ENCODE data around the gene PTPRN2.
"Not testable (repeated sequence)": the region's sequence is repeated elsewhere in the genome, so short reads cannot be mapped to it uniquely, and the experiment has no call there.

PTPRN2 gene

GRCh38 chr7:157563467-157564135 is 1024.0 kb downstream of the PTPRN2 start:
- not testable (repeated sequence) for DNase-seq

GRCh38 chr7:157562522-157563398 is 1024.9 kb downstream of the PTPRN2 start:
- DNase-seq; in situ Hi-C loops (cut with HindIII; ENCODE audit: low pct_ligation_motif_present, low pct_unique_long_range_greater_than_20kb, low sequenced_read_pairs): not testable (repeated sequence)

More at GRCh38 chr7:157563467-157564135, 1024.0 kb downstream of the PTPRN2 start:
- in situ Hi-C loops (cut with HindIII; ENCODE audit: low pct_ligation_motif_present, low pct_unique_long_range_greater_than_20kb, low sequenced_read_pairs), result not testable (repeated sequence)

- in situ Hi-C loops (cut with HindIII; ENCODE audit: low pct_ligation_motif_present, low pct_unique_long_range_greater_than_20kb, low sequenced_read_pairs), result no loop called here
These were observed 1025.7 kb downstream of the PTPRN2 start for GRCh38 chr7:157561816-157562410.

GRCh38 chr7:157561523-157561785 is 1026.2 kb downstream of the PTPRN2 start:
- DNase-seq, result no peak
- in situ Hi-C loops (cut with HindIII; ENCODE audit: low pct_ligation_motif_present, low pct_unique_long_range_greater_than_20kb, low sequenced_read_pairs), result no loop called here

More at GRCh38 chr7:157561816-157562410, 1025.7 kb downstream of the PTPRN2 start:
- no peak for DNase-seq

- DNase-seq, result no peak
- in situ Hi-C loops (cut with HindIII; ENCODE audit: low pct_ligation_motif_present, low pct_unique_long_range_greater_than_20kb, low sequenced_read_pairs), result no loop called here
These were observed 1026.7 kb downstream of the PTPRN2 start for GRCh38 chr7:157560710-157561522.

- in situ Hi-C loops (cut with HindIII; ENCODE audit: low pct_ligation_motif_present, low pct_unique_long_range_greater_than_20kb, low sequenced_read_pairs), result no loop called here
- DNase-seq, result no peak
These were observed 1027.4 kb downstream of the PTPRN2 start for GRCh38 chr7:157560258-157560654.

- in situ Hi-C loops (cut with HindIII; ENCODE audit: low pct_ligation_motif_present, low pct_unique_long_range_greater_than_20kb, low sequenced_read_pairs), result loop anchor here (10.0 kb wide), 1 partner anchor 65 kb away; no protein-coding TSS in a partner anchor
- no peak for DNase-seq
These were observed 1027.9 kb downstream of the PTPRN2 start for GRCh38 chr7:157559596-157560257.

GRCh38 chr7:157558875-157559595 is 1028.6 kb downstream of the PTPRN2 start:
- in situ Hi-C loops (cut with HindIII; ENCODE audit: low pct_ligation_motif_present, low pct_unique_long_range_greater_than_20kb, low sequenced_read_pairs), result loop anchor here (10.0 kb wide), 1 partner anchor 64 kb away; no protein-coding TSS in a partner anchor
- DNase-seq, result no peak

GRCh38 chr7:157558516-157558874 is 1029.1 kb downstream of the PTPRN2 start:
- in situ Hi-C loops (cut with HindIII; ENCODE audit: low pct_ligation_motif_present, low pct_unique_long_range_greater_than_20kb, low sequenced_read_pairs), result loop anchor here (10.0 kb wide), 1 partner anchor 64 kb away; no protein-coding TSS in a partner anchor
- DNase-seq, result no peak

- no peak for DNase-seq
- in situ Hi-C loops (cut with HindIII; ENCODE audit: low pct_ligation_motif_present, low pct_unique_long_range_greater_than_20kb, low sequenced_read_pairs), result loop anchor here (10.0 kb wide), 1 partner anchor 63 kb away; no protein-coding TSS in a partner anchor
These were observed 1029.6 kb downstream of the PTPRN2 start for GRCh38 chr7:157558061-157558460.

GRCh38 chr7:157557263-157557662 is 1030.4 kb downstream of the PTPRN2 start:
- DNase-seq, result no peak
- in situ Hi-C loops (cut with HindIII; ENCODE audit: low pct_ligation_motif_present, low pct_unique_long_range_greater_than_20kb, low sequenced_read_pairs), result loop anchor here (10.0 kb wide), 1 partner anchor 62 kb away; no protein-coding TSS in a partner anchor

GRCh38 chr7:157556642-157556944 is 1031.0 kb downstream of the PTPRN2 start:
- in situ Hi-C loops (cut with HindIII; ENCODE audit: low pct_ligation_motif_present, low pct_unique_long_range_greater_than_20kb, low sequenced_read_pairs), result loop anchor here (10.0 kb wide), 1 partner anchor 62 kb away; no protein-coding TSS in a partner anchor
- no peak for DNase-seq

- in situ Hi-C loops (cut with HindIII; ENCODE audit: low pct_ligation_motif_present, low pct_unique_long_range_greater_than_20kb, low sequenced_read_pairs), result loop anchor here (10.0 kb wide), 1 partner anchor 61 kb away; no protein-coding TSS in a partner anchor
- DNase-seq, result no peak
These were observed 1031.5 kb downstream of the PTPRN2 start for GRCh38 chr7:157555944-157556641.

GRCh38 chr7:157555313-157555712 is 1032.3 kb downstream of the PTPRN2 start:
- no peak for DNase-seq
- in situ Hi-C loops (cut with HindIII; ENCODE audit: low pct_ligation_motif_present, low pct_unique_long_range_greater_than_20kb, low sequenced_read_pairs), result loop anchor here (10.0 kb wide), 1 partner anchor 61 kb away; no protein-coding TSS in a partner anchor

GRCh38 chr7:157554393-157555238 is 1033.0 kb downstream of the PTPRN2 start:
- in situ Hi-C loops (cut with HindIII; ENCODE audit: low pct_ligation_motif_present, low pct_unique_long_range_greater_than_20kb, low sequenced_read_pairs), result loop anchor here (10.0 kb wide), 1 partner anchor 60 kb away; no protein-coding TSS in a partner anchor

GRCh38 chr7:157553256-157553655 is 1034.4 kb downstream of the PTPRN2 start:
- in situ Hi-C loops (cut with HindIII; ENCODE audit: low pct_ligation_motif_present, low pct_unique_long_range_greater_than_20kb, low sequenced_read_pairs), result loop anchor here (10.0 kb wide), 1 partner anchor 58 kb away; no protein-coding TSS in a partner anchor
- DNase-seq, result no peak

More at GRCh38 chr7:157554393-157555238, 1033.0 kb downstream of the PTPRN2 start:
- no peak for DNase-seq

All from ACHN (cell line).